RWPE1 (cell line): ENCODE measurements around the gene FKBP6.
"Not testable (repeated sequence)": the region's sequence is repeated elsewhere in the genome, so short reads cannot be mapped to it uniquely, and the experiment has no call there.

Source experiments
- CTCF ChIA-PET: fragments of 350-600 bp; sonication (Branson Sonifier 250); formaldehyde crosslinking; extraction: SDS; loops from one replicate; lab custom pipeline; 2021; lab: Yijun Ruan, JAX
- POLR2A ChIA-PET: fragments of 400-600 bp; formaldehyde crosslinking; extraction: SDS; loops from one replicate; lab custom pipeline; 2020; ENCODE audit warnings: antibody characterized with exemption; ENCODE audit not compliant: low non-redundant PET; lab: Yijun Ruan, JAX
- DNase-seq: peaks from one replicate; pipeline ENCODE4 v3.0.0; 2012; ENCODE audit warnings: low spot score
- H3K27ac ChIP-seq: fragments of 450-650 bp; 2 replicates; pipeline ENCODE4 v1.5.1; 2017
- TF ChIP-seq, protein P1 (sequence below): fragments of 450-650 bp; conservative IDR thresholded peaks from 2 replicates; pipeline ENCODE4 v1.5.1; 2017; ENCODE audit warnings: low read depth, mild to moderate bottlenecking

Gene FKBP6

DNA sequence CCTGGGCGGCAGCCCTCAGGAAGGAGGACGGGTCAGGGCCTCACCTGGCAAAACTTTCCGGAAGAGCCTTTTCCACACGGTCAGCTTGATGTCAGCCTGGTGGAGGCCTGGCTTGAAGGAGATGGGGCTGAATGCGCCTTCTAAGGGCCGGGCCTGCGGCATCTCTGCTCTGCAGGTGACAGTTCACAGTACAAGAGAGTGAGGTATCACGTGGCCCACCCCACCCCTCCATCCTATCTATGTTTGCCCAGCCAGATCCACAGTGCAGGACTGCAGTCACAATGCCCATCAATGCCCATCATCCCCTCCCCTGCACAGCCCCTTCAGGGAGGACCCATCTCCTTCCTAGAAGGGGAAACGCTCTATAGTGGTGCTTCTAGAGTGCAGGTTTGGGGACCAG is 11.4 kb upstream of the FKBP6 start:
- TF ChIP-seq, protein P1, sequence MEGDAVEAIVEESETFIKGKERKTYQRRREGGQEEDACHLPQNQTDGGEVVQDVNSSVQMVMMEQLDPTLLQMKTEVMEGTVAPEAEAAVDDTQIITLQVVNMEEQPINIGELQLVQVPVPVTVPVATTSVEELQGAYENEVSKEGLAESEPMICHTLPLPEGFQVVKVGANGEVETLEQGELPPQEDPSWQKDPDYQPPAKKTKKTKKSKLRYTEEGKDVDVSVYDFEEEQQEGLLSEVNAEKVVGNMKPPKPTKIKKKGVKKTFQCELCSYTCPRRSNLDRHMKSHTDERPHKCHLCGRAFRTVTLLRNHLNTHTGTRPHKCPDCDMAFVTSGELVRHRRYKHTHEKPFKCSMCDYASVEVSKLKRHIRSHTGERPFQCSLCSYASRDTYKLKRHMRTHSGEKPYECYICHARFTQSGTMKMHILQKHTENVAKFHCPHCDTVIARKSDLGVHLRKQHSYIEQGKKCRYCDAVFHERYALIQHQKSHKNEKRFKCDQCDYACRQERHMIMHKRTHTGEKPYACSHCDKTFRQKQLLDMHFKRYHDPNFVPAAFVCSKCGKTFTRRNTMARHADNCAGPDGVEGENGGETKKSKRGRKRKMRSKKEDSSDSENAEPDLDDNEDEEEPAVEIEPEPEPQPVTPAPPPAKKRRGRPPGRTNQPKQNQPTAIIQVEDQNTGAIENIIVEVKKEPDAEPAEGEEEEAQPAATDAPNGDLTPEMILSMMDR = no peak
- no peak for DNase-seq
- POLR2A ChIA-PET = no interaction called here
- CTCF ChIA-PET = no interaction called here
- H3K27ac ChIP-seq = no peak overlapping the region

DNA sequence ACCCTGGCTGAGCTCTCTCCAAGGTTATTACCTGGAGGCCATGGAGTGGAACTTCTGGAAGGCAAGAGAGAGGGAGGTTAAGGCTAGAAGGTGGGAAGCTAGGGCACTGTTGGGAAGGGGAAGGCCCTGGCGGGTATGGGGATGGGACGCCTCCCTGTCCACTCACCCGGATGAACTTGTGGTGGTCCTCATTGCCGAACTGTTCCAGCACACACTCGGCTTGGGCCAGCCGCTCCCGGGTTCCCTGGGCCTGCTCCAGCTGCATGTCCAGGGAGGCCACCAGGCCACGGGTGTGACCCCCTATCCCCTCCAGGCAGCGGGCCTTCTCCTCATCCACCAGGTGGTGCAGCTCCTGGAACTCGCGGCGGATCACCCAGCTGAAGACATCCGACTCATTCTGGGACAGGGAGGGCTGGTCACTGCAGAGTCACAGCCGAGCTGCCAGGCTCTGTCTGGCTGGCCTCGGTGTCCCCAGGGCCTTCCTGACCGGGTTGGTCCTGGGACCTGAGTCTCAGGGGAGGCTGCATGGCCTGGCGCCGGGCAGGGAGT is 9.2 kb upstream of the FKBP6 start:
- POLR2A ChIA-PET = not testable (repeated sequence)

DNA sequence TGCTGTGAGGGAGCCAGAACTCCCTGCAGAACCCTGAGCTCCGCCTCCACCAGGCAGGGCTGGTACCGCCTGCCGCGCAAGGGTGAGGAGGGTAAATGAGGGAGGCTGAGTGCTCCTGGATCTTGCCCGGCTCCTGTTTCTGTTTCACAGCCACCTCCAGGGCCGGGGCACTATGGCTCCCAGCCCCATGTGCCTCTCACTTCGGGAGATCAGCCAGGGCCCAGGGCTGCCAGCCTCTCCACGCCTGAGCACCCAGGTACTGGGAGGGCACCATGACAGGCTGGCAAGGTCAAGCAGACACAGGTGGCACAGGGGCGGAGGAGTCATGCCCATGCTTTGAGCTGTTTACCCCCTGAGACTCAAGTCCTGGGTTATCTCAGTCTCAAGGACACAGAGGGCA is 8.4 kb upstream of the FKBP6 start:
- DNase-seq, H3K27ac ChIP-seq, POLR2A ChIA-PET, CTCF ChIA-PET: not testable (repeated sequence)

More for the DNA sequence above, 9.2 kb upstream of the FKBP6 start:
- CTCF ChIA-PET, DNase-seq, H3K27ac ChIP-seq: not testable (repeated sequence)

DNA sequence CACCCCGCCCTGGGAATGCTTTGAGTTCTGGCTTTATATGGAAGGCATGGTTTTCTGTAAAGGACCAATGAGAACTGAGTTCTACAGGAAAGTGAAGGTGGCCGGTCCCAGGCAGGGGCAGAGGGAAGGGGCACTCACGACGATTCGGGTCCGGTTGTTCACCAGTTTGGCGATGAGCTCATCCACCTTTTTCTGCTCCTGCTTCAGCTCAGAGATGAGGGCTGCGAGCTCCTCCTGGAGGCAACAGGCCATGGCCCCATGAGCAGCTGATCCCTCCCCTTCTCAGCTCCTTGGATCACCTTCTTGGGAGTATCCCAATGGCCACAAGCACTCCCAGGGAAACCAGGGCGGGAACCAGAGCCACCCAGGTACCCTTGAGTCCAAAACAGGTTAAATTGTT is 8.0 kb upstream of the FKBP6 start:
- DNase-seq, POLR2A ChIA-PET, CTCF ChIA-PET, H3K27ac ChIP-seq: not testable (repeated sequence)

DNA sequence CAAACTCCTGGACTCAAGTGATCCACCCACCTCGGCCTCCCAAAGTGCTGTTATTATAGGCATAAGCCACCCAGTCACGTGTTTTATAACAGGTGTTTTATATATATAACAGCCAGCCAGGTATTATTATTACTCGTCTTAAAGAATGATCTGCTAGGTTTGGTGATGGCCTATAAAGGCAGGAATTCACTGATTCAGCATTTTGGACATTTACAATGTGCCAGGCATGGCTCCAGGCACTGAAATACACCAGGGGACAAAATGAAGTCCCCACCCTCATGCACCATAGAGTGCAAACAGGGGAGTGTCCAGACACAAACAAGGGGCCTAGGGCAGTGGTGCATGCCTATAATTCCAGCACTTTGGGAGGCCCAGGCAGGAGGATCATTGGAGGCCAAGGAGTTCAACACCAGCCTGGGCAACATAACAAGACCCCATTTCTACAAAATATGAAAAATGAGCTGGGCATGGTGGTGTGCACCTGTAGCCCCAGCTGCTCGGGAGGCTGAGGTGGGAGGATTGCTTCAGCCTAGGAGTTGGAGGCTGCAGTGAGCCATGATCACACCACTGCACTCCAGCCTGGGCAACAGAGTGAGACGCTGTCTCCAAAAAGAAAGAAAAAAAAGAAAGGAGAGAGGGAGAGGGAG is 4.4 kb upstream of the FKBP6 start:
- H3K27ac ChIP-seq, POLR2A ChIA-PET, DNase-seq: not testable (repeated sequence)
- CTCF ChIA-PET = interaction anchor here (0.5 to 1.0 kb wide), 7 partner anchors 12 to 136 kb away, joined by 3 to 5 read pairs (median 4); no protein-coding TSS in a partner anchor

DNA sequence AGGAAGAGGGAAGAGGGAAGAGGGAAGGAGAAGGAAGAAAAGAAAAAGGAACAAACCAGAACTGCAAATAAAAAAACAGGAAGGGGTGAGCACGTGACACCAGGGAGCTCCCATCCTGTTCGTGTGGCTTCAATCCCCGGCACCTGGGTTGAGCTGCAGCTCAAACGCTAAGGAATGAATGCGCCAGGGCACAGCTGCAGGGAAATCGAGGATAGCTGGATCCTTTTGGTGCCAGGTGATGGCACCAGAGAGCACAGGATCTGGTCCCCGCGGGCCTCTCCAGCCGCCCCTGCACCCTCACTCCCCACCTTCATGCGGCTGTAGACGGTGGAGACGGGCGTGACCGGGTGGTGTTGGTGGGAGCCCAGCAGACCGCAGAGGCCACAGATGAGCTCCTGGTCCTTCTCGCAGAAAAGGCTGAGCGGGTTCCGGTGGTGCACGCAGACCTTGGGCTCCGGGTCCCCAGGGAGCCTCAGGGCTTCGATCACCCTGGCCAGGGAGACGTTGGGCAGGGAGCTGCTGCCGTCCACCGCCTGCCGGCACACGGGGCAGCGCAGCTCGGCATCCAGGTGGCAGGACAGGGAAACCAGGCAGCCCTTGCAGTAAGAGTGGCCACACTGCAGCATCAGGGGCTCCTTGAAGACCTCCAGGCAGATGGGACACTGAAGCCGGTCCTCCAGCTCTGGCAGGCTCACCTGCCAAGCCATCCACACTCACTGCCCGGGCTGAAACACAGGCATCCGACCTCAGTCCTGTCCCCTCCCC is 3.7 kb upstream of the FKBP6 start:
- TF ChIP-seq, protein P1 = peak; percentile 75
- peak; percentile 65 for DNase-seq
- CTCF ChIA-PET = interaction anchor here (0.5 to 1.0 kb wide), 8 partner anchors 11 to 136 kb away, joined by 3 to 5 read pairs (median 4); no protein-coding TSS in a partner anchor
- H3K27ac ChIP-seq, POLR2A ChIA-PET: not testable (repeated sequence)

DNA sequence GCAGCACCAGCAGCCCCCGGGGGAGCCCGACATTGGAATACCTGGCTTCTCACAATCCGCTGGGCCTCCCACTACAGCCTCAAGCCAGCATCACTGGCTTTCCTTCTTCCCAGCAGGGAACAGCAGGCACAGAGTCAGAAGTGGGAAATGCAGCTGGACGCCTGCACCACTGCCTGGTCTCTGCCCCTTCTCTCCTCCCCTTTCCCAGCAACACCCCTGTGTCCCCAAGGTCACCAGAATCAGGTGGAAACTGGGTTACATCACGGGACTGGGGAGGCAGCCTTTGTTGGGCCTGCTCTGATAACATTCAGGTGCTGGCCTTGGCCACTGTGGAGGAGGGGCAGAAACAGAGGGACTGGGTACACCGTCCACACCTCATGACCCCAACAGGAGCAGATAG is 2.5 kb upstream of the FKBP6 start:
- DNase-seq, H3K27ac ChIP-seq, POLR2A ChIA-PET: not testable (repeated sequence)
- CTCF ChIA-PET = interaction anchor here (0.5 to 0.7 kb wide), 2 partner anchors 99 to 277 kb away, joined by 3 to 6 read pairs; no protein-coding TSS in a partner anchor

DNA sequence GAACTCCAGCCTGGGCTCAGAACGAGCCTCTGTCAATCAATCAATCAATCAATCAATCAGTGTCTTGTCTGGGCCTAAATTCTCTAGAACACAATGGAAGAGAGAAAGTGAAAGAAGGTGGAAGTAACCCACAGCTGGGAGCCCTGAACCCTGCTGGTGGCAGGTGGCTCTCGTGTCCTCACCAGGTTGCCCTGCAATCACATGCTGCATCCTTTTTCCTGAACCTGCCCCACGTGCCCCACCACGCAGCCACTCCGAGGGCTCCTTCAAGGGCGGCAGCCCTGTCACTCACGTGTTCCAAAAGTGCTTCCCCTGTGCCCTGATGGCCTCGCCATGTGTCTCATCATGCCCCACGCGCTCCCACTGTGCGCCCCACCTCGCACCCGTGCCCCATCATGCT is 512 bp upstream of the FKBP6 start:
- DNase-seq, CTCF ChIA-PET, POLR2A ChIA-PET, H3K27ac ChIP-seq: not testable (repeated sequence)

DNA sequence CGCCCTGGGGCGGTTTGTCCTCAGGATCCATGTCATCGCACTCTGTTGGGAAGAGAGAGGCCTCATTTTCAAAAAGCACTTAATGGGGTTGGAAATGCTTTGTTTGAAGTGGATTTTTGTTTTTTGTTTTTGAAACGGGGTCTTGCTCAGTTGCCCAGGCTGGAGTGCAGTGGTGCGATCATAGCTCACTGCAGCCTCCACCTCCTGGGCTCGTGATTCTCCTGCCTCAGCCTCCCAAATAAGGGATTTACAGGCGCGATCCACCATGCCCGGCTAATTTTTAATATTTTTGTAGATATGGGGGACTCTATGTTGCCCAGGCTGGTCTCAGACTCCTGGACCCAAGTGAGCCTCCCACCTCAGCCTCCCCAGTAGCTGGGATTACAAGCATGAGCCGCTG is 735 bp downstream of the FKBP6 start:
- H3K27ac ChIP-seq = no peak overlapping the region
- CTCF ChIA-PET = interaction anchor here (0.5 kb wide), 1 partner anchor 101 kb away, joined by 3 read pairs; no protein-coding TSS in a partner anchor
- no peak for DNase-seq
- TF ChIP-seq, protein P1 = no peak
- POLR2A ChIA-PET = no interaction called here
